ENCODE data around the gene SREBF1.

Gene SREBF1

GRCh38 chr17:17826342-17826713, 10.5 kb downstream of the SREBF1 start:
- no peak overlapping the region for H3K4me3 ChIP-seq (ENCODE audit: low read depth, low read length)
- no peak for DNase-seq (ENCODE audit: low read depth, low spot score)
- no peak for TF ChIP-seq CTCF (IDR thresholded peaks at IDR 0.05; ENCODE audit: insufficient read depth, low read length, missing control alignments)
- ChIA-PET CTCF (interaction anchor here (1.2 to 4.5 kb wide), 3 partner anchors 14 to 34 kb away, joined by 3 to 21 read pairs (median 3); no protein-coding TSS in a partner anchor), POLR2A (no interaction called here)

GRCh38 chr17:17824783-17825614, 11.8 kb downstream of the SREBF1 start:
- TF ChIP-seq CTCF (IDR thresholded peaks at IDR 0.05; ENCODE audit: insufficient read depth, low read length, missing control alignments) = no peak
- ChIA-PET POLR2A (interaction anchor here (1.4 kb wide), 1 partner anchor 11 kb away, joined by 6 read pairs; the partner anchor contains the start of gene SREBF1), CTCF (interaction anchor here (1.2 to 4.5 kb wide), 3 partner anchors 12 to 35 kb away, joined by 3 to 21 read pairs (median 4); no protein-coding TSS in a partner anchor)
- no peak for DNase-seq (ENCODE audit: low read depth, low spot score)
- H3K4me3 ChIP-seq (ENCODE audit: low read depth, low read length) = no peak overlapping the region

GRCh38 chr17:17824119-17824782, 12.5 kb downstream of the SREBF1 start:
- POLR2A ChIA-PET = interaction anchor here (0.9 to 1.4 kb wide), 2 partner anchors 9 to 12 kb away, joined by 3 to 6 read pairs; partner anchors contain the start of gene SREBF1
- CTCF ChIA-PET = interaction anchor here (0.8 to 4.5 kb wide), 2 partner anchors 12 to 94 kb away, joined by 3 to 21 read pairs; no protein-coding TSS in a partner anchor
- H3K4me3 ChIP-seq (ENCODE audit: low read depth, low read length) = peak overlapping the region; percentile 36
- TF ChIP-seq CTCF (IDR thresholded peaks at IDR 0.05; ENCODE audit: insufficient read depth, low read length, missing control alignments) = no peak
- no peak for DNase-seq (ENCODE audit: low read depth, low spot score)

- H3K4me3 ChIP-seq (ENCODE audit: low read depth, low read length) = peak overlapping the region; percentile 53
- DNase-seq (ENCODE audit: low read depth, low spot score) = no peak
- no peak for TF ChIP-seq CTCF (IDR thresholded peaks at IDR 0.05; ENCODE audit: insufficient read depth, low read length, missing control alignments)
- POLR2A ChIA-PET = interaction anchor here (0.7 to 0.9 kb wide), 2 partner anchors 9 to 12 kb away, joined by 3 read pairs; no protein-coding TSS in a partner anchor
- CTCF ChIA-PET = interaction anchor here (0.8 to 4.5 kb wide), 2 partner anchors 11 to 93 kb away, joined by 3 to 21 read pairs; no protein-coding TSS in a partner anchor
Observed at GRCh38 chr17:17823433-17824118, 13.2 kb downstream of the SREBF1 start.

GRCh38 chr17:17822616-17823015, 14.2 kb downstream of the SREBF1 start:
- ChIA-PET CTCF (interaction anchor here (1.0 to 3.6 kb wide), 3 partner anchors 10 to 326 kb away, joined by 3 to 37 read pairs (median 3); no protein-coding TSS in a partner anchor), POLR2A (no interaction called here)
- H3K4me3 ChIP-seq (ENCODE audit: low read depth, low read length) = peak overlapping the region; percentile 53; the same call in 1 of the 2 replicates
- DNase-seq (ENCODE audit: low read depth, low spot score) = no peak
- TF ChIP-seq CTCF (IDR thresholded peaks at IDR 0.05; ENCODE audit: insufficient read depth, low read length, missing control alignments) = no peak

All from AG04449 (cell line).